Motor neuron (in vitro differentiated cells): ENCODE measurements around the gene GPR50. TPM values are rescaled to one million over a fixed set of nuclear protein-coding genes. Genes with fewer than 3 reads are reported as not detected.

Source experiments
- total RNA-seq, 8 experiments: library from RNA; unstranded; fragments of 300-600 nt; gene quantifications; 2 replicates each; pipeline versions ENCODE4 v1.2.3 to v1.2.4, GENCODE V29; 2022

Gene GPR50
- total RNA-seq, 8 experiments from 2014 or later = 0.14 to 19.0 (median 1.2) TPM; not detected in 2

Other genes with a start within 250 kb of the GPR50 start
- gene HMGB3, start 193.2 kb upstream of the GPR50 start, total RNA-seq = 100 to 1,000 TPM in 1 of 8 experiments, 10 to 100 TPM in 6, 1 to 10 TPM in 1; 3.9 to 171 (median 51.4) TPM
- gene VMA21, start 220.6 kb downstream of the GPR50 start, total RNA-seq = 10 to 100 TPM; 32.5 to 67.1 (median 52.2) TPM